ENCODE measurements around the gene INKA1. TPM values are rescaled to one million over a fixed set of nuclear protein-coding genes. Genes with fewer than 3 reads are reported as not detected.

Gene INKA1
- total RNA-seq, 1 donor from 2014 or later = 6.6 TPM

DNA sequence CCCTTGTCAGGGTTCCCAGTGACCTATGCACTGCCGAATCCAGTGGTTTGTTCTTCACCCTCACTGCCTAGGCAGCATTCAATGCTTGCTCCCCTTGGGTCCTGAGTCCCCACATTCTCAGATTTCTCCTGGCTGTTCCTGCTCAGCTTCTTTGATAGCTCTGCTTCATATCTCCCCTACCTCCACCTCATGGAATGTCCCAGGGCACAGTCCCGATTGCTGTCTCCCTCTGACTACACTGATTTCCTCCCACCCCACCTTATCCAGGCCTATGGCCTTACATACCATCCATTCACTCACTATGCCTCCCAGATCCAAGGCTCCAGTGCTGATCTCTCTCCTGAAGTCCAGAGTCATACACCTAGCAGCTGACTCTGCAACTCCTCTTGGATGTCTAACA is 1.9 kb upstream of the INKA1 start:
- Histone ChIP-seq H3K4me3 (no peak overlapping the region), H3K9me3 (no peaks in the 10 kb centered on the region), H3K4me1 (peaks cover 25% of the 10 kb centered on the region), H3K36me3 (no peaks in the 10 kb centered on the region), H3K27me3 (no peaks in the 10 kb centered on the region), H3K27ac (no peak overlapping the region)
- ATAC-seq (no peak), DNase-seq (no peak)
- TF ChIP-seq, protein P1, sequence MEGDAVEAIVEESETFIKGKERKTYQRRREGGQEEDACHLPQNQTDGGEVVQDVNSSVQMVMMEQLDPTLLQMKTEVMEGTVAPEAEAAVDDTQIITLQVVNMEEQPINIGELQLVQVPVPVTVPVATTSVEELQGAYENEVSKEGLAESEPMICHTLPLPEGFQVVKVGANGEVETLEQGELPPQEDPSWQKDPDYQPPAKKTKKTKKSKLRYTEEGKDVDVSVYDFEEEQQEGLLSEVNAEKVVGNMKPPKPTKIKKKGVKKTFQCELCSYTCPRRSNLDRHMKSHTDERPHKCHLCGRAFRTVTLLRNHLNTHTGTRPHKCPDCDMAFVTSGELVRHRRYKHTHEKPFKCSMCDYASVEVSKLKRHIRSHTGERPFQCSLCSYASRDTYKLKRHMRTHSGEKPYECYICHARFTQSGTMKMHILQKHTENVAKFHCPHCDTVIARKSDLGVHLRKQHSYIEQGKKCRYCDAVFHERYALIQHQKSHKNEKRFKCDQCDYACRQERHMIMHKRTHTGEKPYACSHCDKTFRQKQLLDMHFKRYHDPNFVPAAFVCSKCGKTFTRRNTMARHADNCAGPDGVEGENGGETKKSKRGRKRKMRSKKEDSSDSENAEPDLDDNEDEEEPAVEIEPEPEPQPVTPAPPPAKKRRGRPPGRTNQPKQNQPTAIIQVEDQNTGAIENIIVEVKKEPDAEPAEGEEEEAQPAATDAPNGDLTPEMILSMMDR (IDR thresholded peaks at IDR 0.05) = no peak
- intact Hi-C loops (cut with DNase I) = loop anchor here (5.0 kb wide), 1 partner anchor 36 kb away; no protein-coding TSS in a partner anchor

DNA sequence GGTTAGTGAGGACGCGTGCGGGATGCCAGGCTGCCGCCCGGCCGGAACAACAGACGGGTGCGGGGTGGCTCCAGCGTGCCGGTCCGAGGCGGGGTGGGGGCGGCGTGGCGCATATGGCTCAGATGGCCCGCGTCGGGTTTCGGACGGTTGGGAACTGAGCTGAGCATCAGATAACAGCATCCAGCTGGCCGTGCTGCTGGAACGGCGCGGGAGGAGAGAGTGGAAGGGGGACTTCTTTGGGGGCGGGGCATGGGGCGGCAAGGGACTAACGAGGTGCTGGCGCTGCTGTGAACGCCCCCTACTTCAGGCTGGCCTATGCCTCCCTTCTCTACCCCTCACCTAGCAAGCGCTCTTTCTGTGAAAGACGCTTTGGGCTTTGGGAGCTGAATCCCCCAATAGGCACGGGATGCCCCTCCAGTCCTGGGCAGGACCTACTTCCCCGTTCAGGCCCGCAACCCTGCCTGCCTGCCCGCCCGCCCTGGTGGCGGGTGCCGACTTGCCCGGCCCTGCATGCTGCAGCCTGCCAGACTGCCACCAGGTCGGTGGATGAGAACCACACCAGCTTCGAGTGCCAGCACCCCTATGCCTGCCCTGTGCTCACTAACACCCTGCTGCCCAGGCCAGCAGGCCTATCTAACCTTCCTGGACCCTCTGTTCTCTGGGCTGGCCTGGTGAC is 542 bp downstream of the INKA1 start:
- Histone ChIP-seq H3K36me3 (no peaks in the 10 kb centered on the region), H3K27me3 (no peaks in the 10 kb centered on the region), H3K4me3 (peak overlapping the region; percentile 91), H3K27ac (peak overlapping the region; percentile 87), H3K9me3 (no peaks in the 10 kb centered on the region), H3K4me1 (peaks cover 49% of the 10 kb centered on the region)
- ATAC-seq (no peak), DNase-seq (no peak)
- TF ChIP-seq, protein P1 (IDR thresholded peaks at IDR 0.05) = no peak
- intact Hi-C loops (cut with DNase I) = loop anchor here (5.0 kb wide), 1 partner anchor 34 kb away; no protein-coding TSS in a partner anchor

DNA sequence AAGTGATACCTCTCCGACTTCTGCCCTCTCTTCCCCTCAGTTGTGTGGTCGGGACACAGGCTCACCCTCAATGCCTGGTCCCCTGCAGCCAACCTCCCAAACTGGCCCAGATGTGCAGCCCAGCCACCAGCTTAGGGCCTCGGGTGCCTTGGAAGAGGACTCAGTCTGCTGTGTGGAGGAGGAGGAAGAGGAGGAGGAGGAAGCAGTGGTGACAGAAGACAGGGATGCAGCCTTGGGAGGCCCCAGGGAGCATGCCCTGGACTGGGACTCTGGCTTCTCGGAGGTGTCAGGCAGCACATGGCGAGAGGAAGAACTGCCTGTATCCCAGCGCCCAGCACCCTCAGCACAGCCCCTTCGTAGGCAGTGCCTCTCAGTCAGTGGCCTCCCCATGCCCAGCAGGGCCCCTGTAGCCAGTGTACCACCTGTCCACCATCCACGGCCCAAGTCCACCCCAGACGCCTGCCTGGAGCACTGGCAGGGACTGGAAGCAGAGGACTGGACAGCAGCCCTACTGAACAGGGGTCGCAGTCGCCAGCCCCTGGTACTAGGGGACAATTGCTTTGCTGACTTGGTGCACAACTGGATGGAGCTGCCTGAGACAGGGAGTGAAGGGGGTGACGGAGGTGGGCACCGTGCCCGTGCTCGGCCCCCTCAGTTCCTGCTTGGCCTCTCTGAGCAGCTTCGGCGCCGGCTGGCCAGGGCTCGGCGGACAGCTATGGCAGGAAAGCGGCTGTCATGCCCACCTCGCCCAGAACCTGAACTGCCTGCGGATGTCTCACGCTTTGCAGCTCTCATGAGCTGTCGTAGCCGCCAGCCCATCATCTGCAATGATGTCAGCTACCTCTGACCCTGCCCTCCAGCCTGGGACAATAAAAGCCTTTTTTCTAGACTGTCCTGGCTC is 1.3 kb downstream of the INKA1 start:
- peak overlapping the region; percentile 87 for H3K27ac ChIP-seq
- H3K4me3 ChIP-seq = peak overlapping the region; percentile 91
- intact Hi-C loops (cut with DNase I) = loop anchor here (5.0 kb wide), 1 partner anchor 33 kb away; no protein-coding TSS in a partner anchor
- ATAC-seq = no peak
- H3K27me3 ChIP-seq = no peaks in the 10 kb centered on the region
- H3K36me3 ChIP-seq = peaks cover 2% of the 10 kb centered on the region
- DNase-seq = no peak
- peaks cover 49% of the 10 kb centered on the region for H3K4me1 ChIP-seq
- H3K9me3 ChIP-seq = no peaks in the 10 kb centered on the region
- TF ChIP-seq, protein P1 (IDR thresholded peaks at IDR 0.05) = no peak

DNA sequence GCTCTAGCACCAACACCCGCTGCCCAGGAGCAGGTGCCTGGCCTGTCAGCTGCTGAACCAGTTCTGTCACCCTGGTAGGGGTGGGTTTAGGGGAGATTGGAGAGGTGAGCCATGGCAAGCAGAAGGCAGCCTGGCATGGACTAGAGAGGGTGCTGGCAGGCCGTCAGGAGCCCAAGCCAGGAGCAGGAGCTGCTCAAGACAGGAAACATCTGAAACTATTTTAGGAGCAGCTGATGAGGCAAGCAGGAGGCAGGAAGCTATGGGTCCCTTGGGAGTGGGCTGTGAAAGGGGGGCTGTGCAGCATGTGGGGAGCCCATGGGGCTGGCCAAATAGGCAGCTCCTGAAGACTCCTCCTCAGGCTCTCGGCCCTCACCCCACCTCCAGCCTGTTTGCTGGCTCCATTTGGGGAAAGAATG is 2.3 kb downstream of the INKA1 start:
- TF ChIP-seq, protein P1 (IDR thresholded peaks at IDR 0.05) = no peak
- Histone ChIP-seq H3K4me3 (peak overlapping the region; percentile 91), H3K9me3 (no peaks in the 10 kb centered on the region), H3K27me3 (no peaks in the 10 kb centered on the region), H3K27ac (peak overlapping the region; percentile 87), H3K36me3 (peaks cover 11% of the 10 kb centered on the region), H3K4me1 (peaks cover 49% of the 10 kb centered on the region)
- peak; percentile 85 for DNase-seq
- peak; percentile 46 for ATAC-seq
- intact Hi-C loops (cut with DNase I) = no loop called here

DNA sequence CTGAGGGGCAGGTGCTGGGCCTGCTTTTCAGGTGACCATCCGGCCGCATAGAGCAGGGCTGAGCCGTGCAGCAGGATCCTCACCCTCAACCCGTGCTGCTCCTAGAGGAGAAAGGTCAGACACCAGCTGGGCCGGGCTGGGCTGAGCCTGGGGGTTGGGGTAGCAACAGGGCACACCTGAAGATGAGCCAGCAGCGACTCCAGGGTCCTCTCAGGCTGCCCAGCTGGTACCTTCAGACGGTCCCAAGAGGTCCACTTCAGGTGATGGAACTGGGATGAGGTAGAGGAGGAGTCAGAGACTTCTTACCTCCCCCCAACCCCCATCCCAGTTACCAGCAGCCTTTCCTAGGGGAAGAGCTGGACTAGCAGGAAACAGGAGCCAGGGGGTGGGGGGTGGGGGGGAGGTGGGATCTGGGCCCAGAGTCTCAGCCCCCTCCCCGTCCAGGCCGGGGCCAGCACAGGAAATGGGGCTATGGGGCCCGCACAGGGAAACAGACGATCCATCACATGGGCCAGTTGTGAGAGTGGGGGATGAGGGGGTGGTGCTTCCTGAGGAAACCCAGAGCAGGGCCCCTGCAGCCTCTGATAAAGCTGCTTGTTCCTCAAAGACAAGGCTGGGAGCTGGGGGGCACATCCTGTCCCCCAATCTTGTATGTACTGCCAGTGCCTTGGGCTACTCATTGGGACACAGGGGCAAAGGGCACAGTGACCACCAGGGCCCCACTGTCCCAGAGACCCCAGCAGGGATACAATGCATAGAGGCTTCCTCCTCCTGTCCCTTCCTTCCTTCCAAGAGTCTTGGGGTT is 3.0 kb downstream of the INKA1 start:
- Histone ChIP-seq H3K36me3 (peaks cover 16% of the 10 kb centered on the region), H3K9me3 (no peaks in the 10 kb centered on the region), H3K4me3 (peak overlapping the region; percentile 8), H3K27ac (peak overlapping the region; percentile 87), H3K27me3 (no peaks in the 10 kb centered on the region), H3K4me1 (peaks cover 49% of the 10 kb centered on the region)
- intact Hi-C loops (cut with DNase I) = no loop called here
- DNase-seq = no peak
- no peak for ATAC-seq
- TF ChIP-seq, protein P1 (IDR thresholded peaks at IDR 0.05) = no peak
